Thyroid gland (tissue), 4 donors: Measurements from ENCODE around the gene GRIA1.

Experiments used
- POLR2A ChIP-seq, 2 donors: fragments of 450-650 bp; IDR thresholded peaks; one replicate each; pipeline ENCODE4 v1.6.1; 2017; ENCODE audit warnings: antibody characterized with exemption in 2 of 2, mild to moderate bottlenecking in 2 of 2, moderate library complexity in 1 of 2
- TF ChIP-seq, protein P1 (sequence below), 6 experiments: fragments of 200-600 bp in 3 of 6; fragments of 450-650 bp in 3 of 6; sonication (generic) in 3 of 6; IDR thresholded peaks; one replicate each; pipeline ENCODE4 v1.5.1; 2016 to 2019; ENCODE audit warnings: antibody characterized with exemption in 6 of 6, mild to moderate bottlenecking in 2 of 6, inconsistent platforms in 1 of 6, moderate library complexity in 1 of 6

DNA sequence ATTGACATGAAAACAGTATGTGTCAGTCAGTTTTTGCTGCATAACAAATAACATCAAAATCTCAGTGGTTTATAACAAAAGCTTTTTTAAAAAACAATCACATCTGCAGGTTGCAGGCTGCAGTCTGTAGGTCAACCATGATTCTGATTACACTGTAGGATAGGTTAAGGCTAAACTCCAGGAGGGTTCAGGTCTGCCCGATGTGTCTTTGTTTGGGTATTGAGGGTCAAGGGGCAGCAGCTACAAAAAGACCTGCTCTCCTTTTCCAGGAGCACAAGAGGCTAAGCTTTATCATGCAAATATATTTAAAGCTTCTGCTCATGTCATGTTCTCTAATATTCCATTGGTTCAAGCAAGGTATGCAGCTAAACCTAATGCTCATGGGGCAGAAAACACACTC lies 18.2 kb downstream of the GRIA1 start:
- TF ChIP-seq, protein P1, sequence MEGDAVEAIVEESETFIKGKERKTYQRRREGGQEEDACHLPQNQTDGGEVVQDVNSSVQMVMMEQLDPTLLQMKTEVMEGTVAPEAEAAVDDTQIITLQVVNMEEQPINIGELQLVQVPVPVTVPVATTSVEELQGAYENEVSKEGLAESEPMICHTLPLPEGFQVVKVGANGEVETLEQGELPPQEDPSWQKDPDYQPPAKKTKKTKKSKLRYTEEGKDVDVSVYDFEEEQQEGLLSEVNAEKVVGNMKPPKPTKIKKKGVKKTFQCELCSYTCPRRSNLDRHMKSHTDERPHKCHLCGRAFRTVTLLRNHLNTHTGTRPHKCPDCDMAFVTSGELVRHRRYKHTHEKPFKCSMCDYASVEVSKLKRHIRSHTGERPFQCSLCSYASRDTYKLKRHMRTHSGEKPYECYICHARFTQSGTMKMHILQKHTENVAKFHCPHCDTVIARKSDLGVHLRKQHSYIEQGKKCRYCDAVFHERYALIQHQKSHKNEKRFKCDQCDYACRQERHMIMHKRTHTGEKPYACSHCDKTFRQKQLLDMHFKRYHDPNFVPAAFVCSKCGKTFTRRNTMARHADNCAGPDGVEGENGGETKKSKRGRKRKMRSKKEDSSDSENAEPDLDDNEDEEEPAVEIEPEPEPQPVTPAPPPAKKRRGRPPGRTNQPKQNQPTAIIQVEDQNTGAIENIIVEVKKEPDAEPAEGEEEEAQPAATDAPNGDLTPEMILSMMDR (IDR thresholded peaks at IDR 0.05) = no peak
- TF ChIP-seq POLR2A (IDR thresholded peaks at IDR 0.05) = no peak
